AG10803 (cell line): ENCODE results near the gene GABRG3.

Experiments
- DNase-seq: peaks from one replicate; pipeline ENCODE4 v3.0.0; 2010; ENCODE audit warnings: low read depth
- H3K4me3 ChIP-seq: 2 replicates; pipeline ENCODE4 v1.5.1; 2011; ENCODE audit warnings: mild to moderate bottlenecking, low read length, control low read depth
- CTCF ChIP-seq: conservative IDR thresholded peaks from 2 replicates; pipeline ENCODE4 v1.5.1; 2011; ENCODE audit warnings: mild to moderate bottlenecking, low read length, control low read depth, inconsistent platforms

GABRG3 gene

GRCh38 chr15:27509014-27509413 is 538.0 kb downstream of the GABRG3 start:
- no peak overlapping the region for H3K4me3 ChIP-seq
- TF ChIP-seq CTCF: no peak
- DNase-seq: no peak

GRCh38 chr15:27512281-27513001 is 541.5 kb downstream of the GABRG3 start:
- no peak overlapping the region for H3K4me3 ChIP-seq
- DNase-seq: no peak
- TF ChIP-seq CTCF: no peak

- no peak for TF ChIP-seq CTCF
- DNase-seq: no peak
- H3K4me3 ChIP-seq: no peak overlapping the region
Observed at GRCh38 chr15:27514526-27514925, 543.5 kb downstream of the GABRG3 start.

- TF ChIP-seq CTCF: no peak
- no peak for DNase-seq
- no peak overlapping the region for H3K4me3 ChIP-seq
Observed at GRCh38 chr15:27527490-27528067, 556.6 kb downstream of the GABRG3 start.

- TF ChIP-seq CTCF: no peak
- no peak for DNase-seq
Observed at GRCh38 chr15:27529399-27529798, 558.4 kb downstream of the GABRG3 start.

GRCh38 chr15:27530994-27531393 is 560.0 kb downstream of the GABRG3 start:
- TF ChIP-seq CTCF: no peak
- no peak overlapping the region for H3K4me3 ChIP-seq
- DNase-seq: no peak

More at GRCh38 chr15:27529399-27529798, 558.4 kb downstream of the GABRG3 start:
- H3K4me3 ChIP-seq: no peak overlapping the region

GRCh38 chr15:27532358-27532757 is 561.4 kb downstream of the GABRG3 start:
- no peak for DNase-seq
- no peak overlapping the region for H3K4me3 ChIP-seq
- no peak for TF ChIP-seq CTCF
